ENCODE results near the gene KCNQ5. TPM values are rescaled to one million over a fixed set of nuclear protein-coding genes. Genes with fewer than 3 reads are reported as not detected.
A peak's percentile ranks its signal among the peaks of the same experiment; 100 is the strongest.

The KCNQ5 gene
- total and polyA plus RNA-seq, 2 donors (not counting 1 experiment from before 2014, with no cell fraction given), result 0.74 to 4.6 TPM

DNA sequence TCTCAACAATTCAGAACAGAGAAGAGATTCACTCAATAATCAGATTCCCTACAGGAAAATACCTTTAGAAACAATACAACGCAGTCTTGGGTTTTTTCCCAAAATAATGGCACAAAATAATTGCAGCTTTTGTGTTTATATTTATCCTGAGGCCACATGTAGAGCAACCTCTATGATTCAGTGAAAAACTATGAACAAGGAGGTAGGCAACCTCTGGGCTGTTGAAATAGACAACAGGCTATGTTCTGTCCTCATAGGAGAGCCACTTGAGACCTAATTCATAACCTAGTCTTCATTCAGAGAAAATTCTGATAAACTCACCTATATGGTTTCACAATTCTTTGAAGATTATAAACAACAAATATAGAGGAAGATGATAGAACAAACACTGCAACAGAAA is 485.2 kb downstream of the KCNQ5 start:
- DNase-seq (ENCODE audit: low read depth in 2 of 2), result no peak
- TF ChIP-seq, protein P1, sequence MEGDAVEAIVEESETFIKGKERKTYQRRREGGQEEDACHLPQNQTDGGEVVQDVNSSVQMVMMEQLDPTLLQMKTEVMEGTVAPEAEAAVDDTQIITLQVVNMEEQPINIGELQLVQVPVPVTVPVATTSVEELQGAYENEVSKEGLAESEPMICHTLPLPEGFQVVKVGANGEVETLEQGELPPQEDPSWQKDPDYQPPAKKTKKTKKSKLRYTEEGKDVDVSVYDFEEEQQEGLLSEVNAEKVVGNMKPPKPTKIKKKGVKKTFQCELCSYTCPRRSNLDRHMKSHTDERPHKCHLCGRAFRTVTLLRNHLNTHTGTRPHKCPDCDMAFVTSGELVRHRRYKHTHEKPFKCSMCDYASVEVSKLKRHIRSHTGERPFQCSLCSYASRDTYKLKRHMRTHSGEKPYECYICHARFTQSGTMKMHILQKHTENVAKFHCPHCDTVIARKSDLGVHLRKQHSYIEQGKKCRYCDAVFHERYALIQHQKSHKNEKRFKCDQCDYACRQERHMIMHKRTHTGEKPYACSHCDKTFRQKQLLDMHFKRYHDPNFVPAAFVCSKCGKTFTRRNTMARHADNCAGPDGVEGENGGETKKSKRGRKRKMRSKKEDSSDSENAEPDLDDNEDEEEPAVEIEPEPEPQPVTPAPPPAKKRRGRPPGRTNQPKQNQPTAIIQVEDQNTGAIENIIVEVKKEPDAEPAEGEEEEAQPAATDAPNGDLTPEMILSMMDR (conservative IDR thresholded peaks at IDR 0.05 in 1 of 2, IDR thresholded peaks at IDR 0.05 in 1 of 2; ENCODE audit: low read depth in 1 of 2, low read length in 2 of 2), result no peak
- no peak for TF ChIP-seq EZH2 (IDR thresholded peaks at IDR 0.05; ENCODE audit: low read length, missing control alignments)
- H4K20me1 ChIP-seq (ENCODE audit: control insufficient read depth, extremely low read depth, insufficient read depth, low read length), result no peaks in the 10 kb centered on the region

DNA sequence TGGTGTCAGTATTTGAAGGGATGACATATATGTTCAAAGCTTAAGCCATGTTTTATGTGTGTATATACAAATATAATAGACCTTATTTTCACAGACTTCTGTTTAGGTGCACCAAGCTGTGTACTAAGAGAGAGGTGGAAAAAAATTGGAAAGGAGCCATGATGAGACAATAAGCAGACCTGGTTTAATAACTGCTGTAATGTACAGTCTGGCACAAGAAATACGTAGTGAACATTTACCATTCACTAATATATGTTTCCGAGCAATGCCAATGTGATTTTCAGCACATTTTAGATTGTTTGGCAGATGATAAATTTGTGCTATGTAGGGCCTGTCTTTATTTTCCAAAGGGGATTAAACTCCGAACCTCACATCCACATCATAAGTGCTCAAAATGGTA is 487.1 kb downstream of the KCNQ5 start:
- H3K4me3 ChIP-seq (replicated peaks in 1 of 4; ENCODE audit: control extremely low read depth in 1 of 4, insufficient read depth in 1 of 4, low read depth in 3 of 4, low read length in 4 of 4), result no peak overlapping the region
- DNase-seq (ENCODE audit: low read depth in 2 of 2), result no peak
- no peaks in the 10 kb centered on the region for H3K9me3 ChIP-seq (ENCODE audit: control insufficient read depth, insufficient read depth, low read depth, low read length)
- H3K9ac ChIP-seq (ENCODE audit: insufficient read depth, low read length), result no peak overlapping the region
- TF ChIP-seq EZH2 (IDR thresholded peaks at IDR 0.05; ENCODE audit: low read length, missing control alignments), result no peak
- TF ChIP-seq, protein P1 (conservative IDR thresholded peaks at IDR 0.05 in 1 of 2, IDR thresholded peaks at IDR 0.05 in 1 of 2; ENCODE audit: low read depth in 1 of 2, low read length in 2 of 2), result no peak
- H3K4me2 ChIP-seq (ENCODE audit: extremely low read depth, insufficient read depth, low read length), result no peak overlapping the region
- H3K36me3 ChIP-seq (ENCODE audit: control insufficient read depth, insufficient read depth, low read length), result no peaks in the 10 kb centered on the region
- H3K27me3 ChIP-seq (ENCODE audit: control insufficient read depth, insufficient read depth, low read length), result no peaks in the 10 kb centered on the region
- no peaks in the 10 kb centered on the region for H3K79me2 ChIP-seq (ENCODE audit: control insufficient read depth, insufficient read depth, low read length)
- no peaks in the 10 kb centered on the region for H3K4me1 ChIP-seq (ENCODE audit: control insufficient read depth, extremely low read depth, insufficient read depth, low read length)
- H4K20me1 ChIP-seq (ENCODE audit: control insufficient read depth, extremely low read depth, insufficient read depth, low read length), result no peaks in the 10 kb centered on the region
- no peak overlapping the region for H2AFZ ChIP-seq (ENCODE audit: low read length)
- H3K27ac ChIP-seq (ENCODE audit: insufficient read depth, low read length), result no peak overlapping the region

More for the DNA sequence above, 485.2 kb downstream of the KCNQ5 start:
- Histone ChIP-seq H3K4me3 (replicated peaks in 1 of 4; ENCODE audit: control extremely low read depth in 1 of 4, insufficient read depth in 1 of 4, low read depth in 3 of 4, low read length in 4 of 4) (no peak overlapping the region), H3K36me3 (ENCODE audit: control insufficient read depth, insufficient read depth, low read length) (no peaks in the 10 kb centered on the region), H3K27ac (ENCODE audit: insufficient read depth, low read length) (no peak overlapping the region), H3K9me3 (ENCODE audit: control insufficient read depth, insufficient read depth, low read depth, low read length) (no peaks in the 10 kb centered on the region), H3K79me2 (ENCODE audit: control insufficient read depth, insufficient read depth, low read length) (no peaks in the 10 kb centered on the region), H3K9ac (ENCODE audit: insufficient read depth, low read length) (no peak overlapping the region), H3K4me1 (ENCODE audit: control insufficient read depth, extremely low read depth, insufficient read depth, low read length) (no peaks in the 10 kb centered on the region), H2AFZ (ENCODE audit: low read length) (no peak overlapping the region), H3K27me3 (ENCODE audit: control insufficient read depth, insufficient read depth, low read length) (no peaks in the 10 kb centered on the region), H3K4me2 (ENCODE audit: extremely low read depth, insufficient read depth, low read length) (no peak overlapping the region)

DNA sequence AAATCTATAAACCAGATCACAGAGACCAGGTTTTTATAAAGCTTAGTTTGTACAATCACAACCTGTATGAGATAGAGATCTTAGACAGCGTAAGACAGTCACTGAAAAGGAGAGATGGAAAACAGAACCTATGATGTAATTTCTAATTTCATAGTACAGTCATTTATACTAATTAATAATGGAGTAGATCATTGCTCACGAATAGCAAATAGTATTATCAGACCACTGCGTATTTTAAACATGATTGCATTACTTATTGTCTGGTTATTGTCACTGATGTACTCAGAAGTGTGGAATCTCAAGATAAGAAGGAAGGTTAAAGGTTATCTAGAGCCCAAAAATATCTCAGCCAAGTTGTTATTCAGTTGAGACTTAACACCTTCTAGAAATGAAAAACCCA is 487.8 kb downstream of the KCNQ5 start:
- Histone ChIP-seq H3K9me3 (ENCODE audit: control insufficient read depth, insufficient read depth, low read depth, low read length) (no peaks in the 10 kb centered on the region), H3K4me2 (ENCODE audit: extremely low read depth, insufficient read depth, low read length) (no peak overlapping the region), H3K4me3 (replicated peaks in 1 of 4; ENCODE audit: control extremely low read depth in 1 of 4, insufficient read depth in 1 of 4, low read depth in 3 of 4, low read length in 4 of 4) (no peak overlapping the region), H3K36me3 (ENCODE audit: control insufficient read depth, insufficient read depth, low read length) (no peaks in the 10 kb centered on the region), H3K4me1 (ENCODE audit: control insufficient read depth, extremely low read depth, insufficient read depth, low read length) (no peaks in the 10 kb centered on the region), H3K9ac (ENCODE audit: insufficient read depth, low read length) (no peak overlapping the region), H4K20me1 (ENCODE audit: control insufficient read depth, extremely low read depth, insufficient read depth, low read length) (no peaks in the 10 kb centered on the region), H3K27ac (ENCODE audit: insufficient read depth, low read length) (no peak overlapping the region), H3K27me3 (ENCODE audit: control insufficient read depth, insufficient read depth, low read length) (no peaks in the 10 kb centered on the region), H2AFZ (ENCODE audit: low read length) (no peak overlapping the region), H3K79me2 (ENCODE audit: control insufficient read depth, insufficient read depth, low read length) (no peaks in the 10 kb centered on the region)
- no peak for TF ChIP-seq EZH2 (IDR thresholded peaks at IDR 0.05; ENCODE audit: low read length, missing control alignments)
- TF ChIP-seq, protein P1 (conservative IDR thresholded peaks at IDR 0.05 in 1 of 2, IDR thresholded peaks at IDR 0.05 in 1 of 2; ENCODE audit: low read depth in 1 of 2, low read length in 2 of 2), result no peak
- DNase-seq (ENCODE audit: low read depth in 2 of 2), result peak in 1 of 2 donors; percentile 45
